IPS-NIHi11 (cell line): ENCODE results near the gene ABLIM3.

Experiments
- DNase-seq: peaks from one replicate; pipeline ENCODE4 v3.0.0; 2012; ENCODE audit warnings: mixed read lengths, low spot score

Gene ABLIM3

DNA sequence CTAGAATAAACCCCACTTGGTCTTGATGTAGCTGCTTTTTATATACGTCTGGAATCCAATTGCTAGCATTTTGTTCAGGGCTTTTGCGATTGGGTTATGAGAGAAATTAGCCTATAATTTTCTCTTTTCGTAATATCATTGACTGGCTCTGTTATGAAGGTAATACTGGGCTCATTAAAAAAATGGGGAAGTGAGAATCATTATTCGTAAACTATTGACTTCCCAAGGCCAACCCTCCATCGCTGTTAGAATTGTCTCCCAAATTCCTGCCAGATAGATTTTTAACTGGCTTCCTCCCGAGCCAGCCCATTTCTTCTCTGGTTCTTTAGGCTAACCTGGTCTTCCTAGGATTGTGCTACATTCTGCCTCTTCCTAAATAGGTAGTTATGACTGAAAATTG is 168.1 kb downstream of the ABLIM3 start:
- DNase-seq: no peak
